Activated T-cell treated with anti-CD3 and anti-CD28 coated beads for 48 hours (primary cell): ENCODE measurements around the gene TGFBR3.

ENCODE experiments used
- DNase-seq: peaks from one replicate; pipeline ENCODE4 v3.0.0-alpha.2; 2020; ENCODE audit warnings: low read depth

Gene TGFBR3

GRCh38 chr1:91777630-91778300 lies 108.2 kb downstream of the TGFBR3 start:
- no peak for DNase-seq

- DNase-seq: no peak
These were observed 108.8 kb downstream of the TGFBR3 start for GRCh38 chr1:91777196-91777595.

- DNase-seq: no peak
These were observed 109.7 kb downstream of the TGFBR3 start for GRCh38 chr1:91776068-91776794.

- no peak for DNase-seq
These were observed 110.7 kb downstream of the TGFBR3 start for GRCh38 chr1:91775227-91775626.

- DNase-seq: no peak
These were observed 111.3 kb downstream of the TGFBR3 start for GRCh38 chr1:91774520-91775203.

- DNase-seq: no peak
These were observed 114.2 kb downstream of the TGFBR3 start for GRCh38 chr1:91771717-91772116.

GRCh38 chr1:91770667-91771268 lies 115.2 kb downstream of the TGFBR3 start:
- no peak for DNase-seq

GRCh38 chr1:91769742-91770141 lies 116.2 kb downstream of the TGFBR3 start:
- DNase-seq: no peak

- no peak for DNase-seq
These were observed 116.9 kb downstream of the TGFBR3 start for GRCh38 chr1:91768786-91769725.

- no peak for DNase-seq
These were observed 117.8 kb downstream of the TGFBR3 start for GRCh38 chr1:91768120-91768519.

- no peak for DNase-seq
These were observed 119.1 kb downstream of the TGFBR3 start for GRCh38 chr1:91766883-91767282.

- no peak for DNase-seq
These were observed 120.0 kb downstream of the TGFBR3 start for GRCh38 chr1:91765880-91766443.

GRCh38 chr1:91765293-91765692 lies 120.7 kb downstream of the TGFBR3 start:
- no peak for DNase-seq

- DNase-seq: no peak
These were observed 121.4 kb downstream of the TGFBR3 start for GRCh38 chr1:91764471-91765115.

GRCh38 chr1:91763252-91763651 lies 122.7 kb downstream of the TGFBR3 start:
- no peak for DNase-seq

- no peak for DNase-seq
These were observed 124.6 kb downstream of the TGFBR3 start for GRCh38 chr1:91761295-91761721.

- DNase-seq: no peak
These were observed 125.4 kb downstream of the TGFBR3 start for GRCh38 chr1:91760512-91760911.

GRCh38 chr1:91759076-91759475 lies 126.9 kb downstream of the TGFBR3 start:
- no peak for DNase-seq

- no peak for DNase-seq
These were observed 128.0 kb downstream of the TGFBR3 start for GRCh38 chr1:91757763-91758460.

GRCh38 chr1:91755702-91756287 lies 130.2 kb downstream of the TGFBR3 start:
- no peak for DNase-seq
